K562 (cell line): ENCODE data around the gene GPS2. TPM values are rescaled to one million over a fixed set of nuclear protein-coding genes. Genes with fewer than 3 reads are reported as not detected.

Source experiments
- EP400 ChIP-seq: fragments of 450-650 bp; IDR thresholded peaks from 2 replicates; pipeline ENCODE4 v1.6.1; 2017; ENCODE audit warnings: antibody characterized with exemption, mild to moderate bottlenecking, moderate library complexity
- MTA2 ChIP-seq: fragments of 450-650 bp; IDR thresholded peaks from 2 replicates; pipeline ENCODE4 v1.6.1; 2016; ENCODE audit warnings: low read depth
- RBFOX2 ChIP-seq: fragments of 200-400 bp; formaldehyde crosslinking; IDR thresholded peaks from 2 replicates; pipeline ENCODE4 v1.6.1; 2017; ENCODE audit warnings: low read depth, mild to moderate bottlenecking, low read length, moderate library complexity
- polyA plus RNA-seq, 8 experiments: library from polyadenylated mRNA; depleted of rRNA in 4 of 8; stranded (reverse) in 5 of 8; unstranded in 3 of 8; fragments of >200 nt; fragmentation: Nextera tagmentation in 2 of 8; fragmentation: Illumina TruSeq in 1 of 8; extraction: Ambion mirVana in 2 of 8; extraction: Trizol in 1 of 8; gene quantifications; 2 replicates each; pipeline versions ENCODE4 v1.2.1 to v1.2.3, GENCODE V29; 2011 to 2014; ENCODE audit warnings: inconsistent platforms in 1 of 8, missing spikeins in 1 of 8
- total RNA-seq, 7 experiments: library from RNA; depleted of rRNA in 6 of 7; stranded (reverse); fragments of >200 nt in 6 of 7; fragmentation: Illumina TruSeq in 2 of 7; extraction: Trizol in 2 of 7; gene quantifications; 2 replicates each; pipeline versions ENCODE4 v1.2.1 to v1.2.3, GENCODE V29; 2011 to 2021; ENCODE audit warnings: low replicate concordance in 1 of 7
- TF ChIP-seq, protein P1 (sequence below): IDR thresholded peaks from 2 replicates; pipeline ENCODE4 v1.6.1; 2011; ENCODE audit warnings: borderline replicate concordance, low read depth, mild to moderate bottlenecking, moderate library complexity, low read length; ENCODE audit not compliant: insufficient read depth, poor library complexity, severe bottlenecking
- TF ChIP-seq, protein P2 (sequence below): sonication (generic); formaldehyde crosslinking; IDR thresholded peaks from 2 replicates; pipeline ENCODE4 v1.9.0; 2022; ENCODE audit warnings: mild to moderate bottlenecking, missing genetic modification reagents
- TF ChIP-seq, protein P3 (sequence below), 2 experiments: fragments of 450-650 bp; formaldehyde crosslinking in 1 of 2; IDR thresholded peaks; 2 replicates each; pipeline versions ENCODE4 v1.4.0 to v1.6.1; 2014 to 2020; ENCODE audit warnings: mild to moderate bottlenecking in 2 of 2, borderline replicate concordance in 1 of 2, low read depth in 1 of 2
- TF ChIP-seq, protein P4 (sequence below): fragments of 250-450 bp; sonication (Bioruptor Pico); IDR thresholded peaks from 2 replicates; pipeline ENCODE4 v1.8.0; 2021; ENCODE audit warnings: borderline replicate concordance, mild to moderate bottlenecking, moderate library complexity; ENCODE audit not compliant: poor library complexity, severe bottlenecking
- TF ChIP-seq, protein P5 (sequence below), 3 experiments: IDR thresholded peaks in 2 of 3; conservative IDR thresholded peaks in 1 of 3; 2 replicates each; pipeline ENCODE4 v1.5.1; 2011 to 2012; ENCODE audit warnings: low read length in 3 of 3, mild to moderate bottlenecking in 3 of 3, control low read depth in 2 of 3, improper control_type of control experiment in 1 of 3, inconsistent platforms in 1 of 3, low read depth in 1 of 3, mixed read lengths in 1 of 3, moderate library complexity in 1 of 3; ENCODE audit not compliant: insufficient read depth in 2 of 3

GPS2 gene
- total and polyA plus RNA-seq, 9 of the 15 experiments (the other 6 are each of a cell fraction or from before 2014, with no cell fraction given): 18.3 to 75.7 (median 37.0) TPM

DNA sequence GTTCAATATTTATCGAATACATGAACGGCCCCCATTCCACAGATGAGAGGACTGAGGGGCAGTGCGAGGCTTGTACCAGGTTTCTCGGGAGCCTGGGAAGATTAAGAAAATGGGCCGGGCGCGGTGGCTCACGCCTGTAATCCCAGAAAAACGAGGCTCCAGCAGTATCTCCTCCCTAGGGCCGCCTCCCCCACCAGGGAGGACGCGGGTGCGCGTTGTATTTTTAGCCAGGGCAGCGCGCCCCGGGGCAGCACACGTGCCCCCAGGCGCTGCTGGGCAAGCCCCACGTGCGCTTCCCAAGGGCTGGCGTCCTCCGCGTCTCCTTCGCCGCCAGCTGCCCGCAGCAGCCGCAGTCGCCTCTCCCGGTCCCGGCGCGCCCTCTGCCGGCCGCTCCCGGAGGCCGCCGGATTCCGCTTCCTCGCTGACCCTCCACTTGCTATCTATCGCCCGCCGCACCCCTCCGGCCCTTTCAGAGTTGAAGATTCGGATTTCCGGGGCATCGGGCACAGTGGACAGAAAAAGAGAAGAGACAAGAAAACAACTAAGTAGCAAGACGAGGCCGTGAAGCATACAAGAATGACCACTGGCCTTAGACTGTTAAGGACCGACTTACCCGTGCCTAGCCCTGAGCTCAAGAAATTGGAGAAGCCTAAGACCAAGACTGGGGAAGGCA lies 18.8 kb downstream of the GPS2 start (continued):
- TF ChIP-seq, protein P1, sequence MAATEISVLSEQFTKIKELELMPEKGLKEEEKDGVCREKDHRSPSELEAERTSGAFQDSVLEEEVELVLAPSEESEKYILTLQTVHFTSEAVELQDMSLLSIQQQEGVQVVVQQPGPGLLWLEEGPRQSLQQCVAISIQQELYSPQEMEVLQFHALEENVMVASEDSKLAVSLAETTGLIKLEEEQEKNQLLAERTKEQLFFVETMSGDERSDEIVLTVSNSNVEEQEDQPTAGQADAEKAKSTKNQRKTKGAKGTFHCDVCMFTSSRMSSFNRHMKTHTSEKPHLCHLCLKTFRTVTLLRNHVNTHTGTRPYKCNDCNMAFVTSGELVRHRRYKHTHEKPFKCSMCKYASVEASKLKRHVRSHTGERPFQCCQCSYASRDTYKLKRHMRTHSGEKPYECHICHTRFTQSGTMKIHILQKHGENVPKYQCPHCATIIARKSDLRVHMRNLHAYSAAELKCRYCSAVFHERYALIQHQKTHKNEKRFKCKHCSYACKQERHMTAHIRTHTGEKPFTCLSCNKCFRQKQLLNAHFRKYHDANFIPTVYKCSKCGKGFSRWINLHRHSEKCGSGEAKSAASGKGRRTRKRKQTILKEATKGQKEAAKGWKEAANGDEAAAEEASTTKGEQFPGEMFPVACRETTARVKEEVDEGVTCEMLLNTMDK: peak; percentile 19
- TF ChIP-seq, protein P2, sequence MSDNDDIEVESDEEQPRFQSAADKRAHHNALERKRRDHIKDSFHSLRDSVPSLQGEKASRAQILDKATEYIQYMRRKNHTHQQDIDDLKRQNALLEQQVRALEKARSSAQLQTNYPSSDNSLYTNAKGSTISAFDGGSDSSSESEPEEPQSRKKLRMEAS (CRISPR knock-in tag): peak; percentile 90
- TF ChIP-seq, protein P3, sequence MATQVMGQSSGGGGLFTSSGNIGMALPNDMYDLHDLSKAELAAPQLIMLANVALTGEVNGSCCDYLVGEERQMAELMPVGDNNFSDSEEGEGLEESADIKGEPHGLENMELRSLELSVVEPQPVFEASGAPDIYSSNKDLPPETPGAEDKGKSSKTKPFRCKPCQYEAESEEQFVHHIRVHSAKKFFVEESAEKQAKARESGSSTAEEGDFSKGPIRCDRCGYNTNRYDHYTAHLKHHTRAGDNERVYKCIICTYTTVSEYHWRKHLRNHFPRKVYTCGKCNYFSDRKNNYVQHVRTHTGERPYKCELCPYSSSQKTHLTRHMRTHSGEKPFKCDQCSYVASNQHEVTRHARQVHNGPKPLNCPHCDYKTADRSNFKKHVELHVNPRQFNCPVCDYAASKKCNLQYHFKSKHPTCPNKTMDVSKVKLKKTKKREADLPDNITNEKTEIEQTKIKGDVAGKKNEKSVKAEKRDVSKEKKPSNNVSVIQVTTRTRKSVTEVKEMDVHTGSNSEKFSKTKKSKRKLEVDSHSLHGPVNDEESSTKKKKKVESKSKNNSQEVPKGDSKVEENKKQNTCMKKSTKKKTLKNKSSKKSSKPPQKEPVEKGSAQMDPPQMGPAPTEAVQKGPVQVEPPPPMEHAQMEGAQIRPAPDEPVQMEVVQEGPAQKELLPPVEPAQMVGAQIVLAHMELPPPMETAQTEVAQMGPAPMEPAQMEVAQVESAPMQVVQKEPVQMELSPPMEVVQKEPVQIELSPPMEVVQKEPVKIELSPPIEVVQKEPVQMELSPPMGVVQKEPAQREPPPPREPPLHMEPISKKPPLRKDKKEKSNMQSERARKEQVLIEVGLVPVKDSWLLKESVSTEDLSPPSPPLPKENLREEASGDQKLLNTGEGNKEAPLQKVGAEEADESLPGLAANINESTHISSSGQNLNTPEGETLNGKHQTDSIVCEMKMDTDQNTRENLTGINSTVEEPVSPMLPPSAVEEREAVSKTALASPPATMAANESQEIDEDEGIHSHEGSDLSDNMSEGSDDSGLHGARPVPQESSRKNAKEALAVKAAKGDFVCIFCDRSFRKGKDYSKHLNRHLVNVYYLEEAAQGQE (IDR thresholded peaks at IDR 0.05; ENCODE audit: borderline replicate concordance): peak; percentile 88
- TF ChIP-seq, protein P3 (CRISPR knock-in tag; IDR thresholded peaks at IDR 0.05; ENCODE audit: low read depth): no peak
- TF ChIP-seq, protein P4, sequence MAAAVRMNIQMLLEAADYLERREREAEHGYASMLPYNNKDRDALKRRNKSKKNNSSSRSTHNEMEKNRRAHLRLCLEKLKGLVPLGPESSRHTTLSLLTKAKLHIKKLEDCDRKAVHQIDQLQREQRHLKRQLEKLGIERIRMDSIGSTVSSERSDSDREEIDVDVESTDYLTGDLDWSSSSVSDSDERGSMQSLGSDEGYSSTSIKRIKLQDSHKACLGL (CRISPR knock-in tag): peak; percentile 23
- TF ChIP-seq MTA2 (no peak), RBFOX2 (peak; percentile 60), EP400 (peak; percentile 58; the same call in 1 of the 2 replicates)
- TF ChIP-seq, protein P5, sequence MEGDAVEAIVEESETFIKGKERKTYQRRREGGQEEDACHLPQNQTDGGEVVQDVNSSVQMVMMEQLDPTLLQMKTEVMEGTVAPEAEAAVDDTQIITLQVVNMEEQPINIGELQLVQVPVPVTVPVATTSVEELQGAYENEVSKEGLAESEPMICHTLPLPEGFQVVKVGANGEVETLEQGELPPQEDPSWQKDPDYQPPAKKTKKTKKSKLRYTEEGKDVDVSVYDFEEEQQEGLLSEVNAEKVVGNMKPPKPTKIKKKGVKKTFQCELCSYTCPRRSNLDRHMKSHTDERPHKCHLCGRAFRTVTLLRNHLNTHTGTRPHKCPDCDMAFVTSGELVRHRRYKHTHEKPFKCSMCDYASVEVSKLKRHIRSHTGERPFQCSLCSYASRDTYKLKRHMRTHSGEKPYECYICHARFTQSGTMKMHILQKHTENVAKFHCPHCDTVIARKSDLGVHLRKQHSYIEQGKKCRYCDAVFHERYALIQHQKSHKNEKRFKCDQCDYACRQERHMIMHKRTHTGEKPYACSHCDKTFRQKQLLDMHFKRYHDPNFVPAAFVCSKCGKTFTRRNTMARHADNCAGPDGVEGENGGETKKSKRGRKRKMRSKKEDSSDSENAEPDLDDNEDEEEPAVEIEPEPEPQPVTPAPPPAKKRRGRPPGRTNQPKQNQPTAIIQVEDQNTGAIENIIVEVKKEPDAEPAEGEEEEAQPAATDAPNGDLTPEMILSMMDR (IDR thresholded peaks at IDR 0.05 in 2 of 3, conservative IDR thresholded peaks at IDR 0.05 in 1 of 3; ENCODE audit: insufficient read depth in 2 of 3, low read depth in 1 of 3, low read length in 3 of 3): peak; percentile 78 to 90 (median 81)
